GM12875 (cell line): ENCODE measurements around the gene MCF2L.

Experiments
- H3K4me3 ChIP-seq: one replicate; pipeline ENCODE4 v1.5.1; 2011; ENCODE audit warnings: low read depth, low read length, control low read depth
- TF ChIP-seq, protein P1 (sequence below): IDR thresholded peaks from 2 replicates; pipeline ENCODE4 v1.5.1; 2011; ENCODE audit warnings: low read depth, mild to moderate bottlenecking, control low read depth, inconsistent platforms, low read length, moderate library complexity, borderline replicate concordance; ENCODE audit not compliant: insufficient read depth

The MCF2L gene

GRCh38 chr13:112967686-112968379 lies 1.2 kb upstream of the MCF2L start:
- H3K4me3 ChIP-seq = peak overlapping the region; percentile 63
- TF ChIP-seq, protein P1, sequence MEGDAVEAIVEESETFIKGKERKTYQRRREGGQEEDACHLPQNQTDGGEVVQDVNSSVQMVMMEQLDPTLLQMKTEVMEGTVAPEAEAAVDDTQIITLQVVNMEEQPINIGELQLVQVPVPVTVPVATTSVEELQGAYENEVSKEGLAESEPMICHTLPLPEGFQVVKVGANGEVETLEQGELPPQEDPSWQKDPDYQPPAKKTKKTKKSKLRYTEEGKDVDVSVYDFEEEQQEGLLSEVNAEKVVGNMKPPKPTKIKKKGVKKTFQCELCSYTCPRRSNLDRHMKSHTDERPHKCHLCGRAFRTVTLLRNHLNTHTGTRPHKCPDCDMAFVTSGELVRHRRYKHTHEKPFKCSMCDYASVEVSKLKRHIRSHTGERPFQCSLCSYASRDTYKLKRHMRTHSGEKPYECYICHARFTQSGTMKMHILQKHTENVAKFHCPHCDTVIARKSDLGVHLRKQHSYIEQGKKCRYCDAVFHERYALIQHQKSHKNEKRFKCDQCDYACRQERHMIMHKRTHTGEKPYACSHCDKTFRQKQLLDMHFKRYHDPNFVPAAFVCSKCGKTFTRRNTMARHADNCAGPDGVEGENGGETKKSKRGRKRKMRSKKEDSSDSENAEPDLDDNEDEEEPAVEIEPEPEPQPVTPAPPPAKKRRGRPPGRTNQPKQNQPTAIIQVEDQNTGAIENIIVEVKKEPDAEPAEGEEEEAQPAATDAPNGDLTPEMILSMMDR = no peak

- TF ChIP-seq, protein P1 = no peak
Observed at GRCh38 chr13:112968380-112968909, 569 bp upstream of the MCF2L start.

DNA sequence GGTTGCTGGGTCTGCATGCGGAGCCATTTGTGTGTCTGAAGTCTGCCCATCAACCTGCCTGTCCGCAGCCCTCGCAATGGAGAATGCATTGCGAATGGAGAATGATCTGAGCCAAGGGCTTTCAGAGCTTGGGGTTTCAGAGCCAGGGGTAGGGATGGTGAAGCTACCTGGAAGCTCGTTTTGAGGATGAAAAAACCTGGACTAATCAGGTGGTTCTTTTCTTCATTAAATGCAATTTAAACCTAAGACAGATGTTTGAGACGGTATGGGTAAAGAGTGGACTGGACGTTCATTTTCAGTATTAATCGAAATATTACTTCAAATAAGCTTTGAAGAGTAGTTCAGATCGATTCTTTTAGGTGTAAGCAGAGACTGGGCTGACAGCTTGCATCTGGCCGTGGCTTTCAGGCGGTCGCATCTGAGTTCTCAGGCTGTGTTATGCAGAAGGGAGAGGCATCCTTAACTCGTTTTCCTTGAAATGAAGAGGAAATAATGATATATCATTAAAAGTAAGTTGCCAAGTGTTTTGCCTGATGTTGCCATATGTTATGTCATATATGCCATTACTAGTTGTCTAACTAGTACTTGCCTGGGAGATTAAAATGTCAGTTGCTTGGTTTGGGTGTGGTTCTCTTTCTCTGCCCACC lies 801 bp downstream of the MCF2L start:
- TF ChIP-seq, protein P1 = no peak
- H3K4me3 ChIP-seq = peak overlapping the region; percentile 63

More at GRCh38 chr13:112968380-112968909, 569 bp upstream of the MCF2L start:
- peak overlapping the region; percentile 63 for H3K4me3 ChIP-seq

- H3K4me3 ChIP-seq = no peak overlapping the region
- TF ChIP-seq, protein P1 = no peak
Observed at GRCh38 chr13:112970552-112971287, 1.7 kb downstream of the MCF2L start.

DNA sequence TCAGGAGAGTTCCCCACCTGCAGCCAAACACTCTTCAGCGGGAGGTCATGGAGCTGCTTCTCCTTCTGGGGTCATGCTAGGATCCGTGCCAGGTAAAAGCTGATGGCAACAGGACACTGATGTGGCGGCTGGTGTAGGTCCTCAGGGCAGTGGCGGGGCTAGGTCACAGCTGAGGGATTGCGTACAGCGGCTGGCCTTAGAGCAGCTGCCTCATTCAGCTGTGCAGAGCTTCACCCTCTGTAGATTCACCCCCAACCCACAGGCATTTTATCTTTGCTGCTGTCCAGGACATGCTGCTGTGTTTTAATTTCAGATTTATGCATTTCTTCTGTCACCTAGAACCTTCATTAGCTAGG lies 2.3 kb downstream of the MCF2L start:
- H3K4me3 ChIP-seq = no peak overlapping the region
- TF ChIP-seq, protein P1 = no peak

DNA sequence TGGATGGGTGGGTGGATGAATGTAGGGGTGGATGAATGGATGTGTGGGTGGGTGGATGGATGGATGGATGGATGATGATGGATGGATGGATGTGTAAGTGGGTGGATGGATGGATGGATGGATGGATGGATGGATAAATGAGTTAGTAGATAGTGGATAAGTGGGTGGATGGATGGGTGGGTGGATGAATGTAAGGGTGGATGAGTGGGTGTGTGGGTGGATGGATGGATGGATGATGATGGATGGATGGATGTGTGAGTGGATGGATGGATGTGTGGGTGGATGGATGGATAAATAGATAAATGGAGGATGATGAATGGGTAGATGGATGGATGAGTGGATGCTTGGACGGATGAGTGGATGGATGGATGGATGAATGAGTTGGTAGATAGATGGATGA lies 3.2 kb downstream of the MCF2L start:
- TF ChIP-seq, protein P1 = no peak
- no peak overlapping the region for H3K4me3 ChIP-seq
